ENCODE data around the gene FBXW2.

GRCh38 chr9:120841930-120842684, 48.9 kb upstream of the FBXW2 start:
- TF ChIP-seq POLR2AphosphoS5 (IDR thresholded peaks at IDR 0.05): no peak
- no peak for TF ChIP-seq CTCF (IDR thresholded peaks at IDR 0.05)
- TF ChIP-seq EP300 (IDR thresholded peaks at IDR 0.05): no peak
- no peak for TF ChIP-seq POLR2A (IDR thresholded peaks at IDR 0.05)

All from stomach (tissue), 4 donors.